CD4-positive, alpha-beta T cell (primary cell): ENCODE measurements around the gene APOL3. TPM values are rescaled to one million over a fixed set of nuclear protein-coding genes. Genes with fewer than 3 reads are reported as not detected.
A peak's percentile ranks its signal among the peaks of the same experiment; 100 is the strongest.

Experiments used
- ATAC-seq: fragments of 200-7000 bp; cut with Tn5 transposase; one replicate; pipeline ENCODE4 v1.10.0; 2022; ENCODE audit warnings: mild to moderate bottlenecking; ENCODE audit not compliant: poor library complexity
- CTCF ChIA-PET: fragments of 350-600 bp; sonication (Branson Sonifier 250); formaldehyde crosslinking; loops from one replicate; lab custom pipeline; 2021; ENCODE audit warnings: antibody characterized with exemption, inconsistent platforms; lab: Charles Lee
- POLR2A ChIA-PET: fragments of 350-600 bp; sonication (Branson Sonifier 250); formaldehyde crosslinking; loops from one replicate; lab custom pipeline; 2021; ENCODE audit warnings: antibody characterized with exemption, inconsistent platforms; lab: Charles Lee
- DNase-seq, 14 experiments: peaks; one replicate each; pipeline ENCODE4 v3.0.0-alpha.2; 2013 to 2020; ENCODE audit warnings: mixed read lengths in 2 of 14
- H3K27ac ChIP-seq, 2 donors: one replicate each; pipeline versions ENCODE4 v1.5.1 to v1.7.0; 2013; ENCODE audit warnings: low read length in 2 of 2, low read depth in 1 of 2, mild to moderate bottlenecking in 1 of 2
- H3K27me3 ChIP-seq, 2 experiments: 1 replicate in 1 of 2; 2 replicates in 1 of 2; pipeline versions ENCODE4 v1.6.1 to v1.7.0; 2013; ENCODE audit warnings: low read length in 2 of 2, control low read depth in 1 of 2, mild to moderate bottlenecking in 1 of 2, moderate library complexity in 1 of 2; ENCODE audit not compliant: insufficient read depth in 2 of 2, control insufficient read depth in 1 of 2
- H3K36me3 ChIP-seq: one replicate; pipeline ENCODE4 v1.6.1; 2013; ENCODE audit warnings: low read length, control low read depth; ENCODE audit not compliant: insufficient read depth
- H3K4me1 ChIP-seq: one replicate; pipeline ENCODE4 v1.6.1; 2013; ENCODE audit warnings: low read length, control low read depth; ENCODE audit not compliant: insufficient read depth
- H3K4me3 ChIP-seq: one replicate; pipeline ENCODE4 v1.5.1; 2013; ENCODE audit warnings: mild to moderate bottlenecking, low read length, moderate library complexity
- H3K9me3 ChIP-seq, 2 experiments: 1 replicate in 1 of 2; 2 replicates in 1 of 2; pipeline versions ENCODE4 v1.6.1 to v1.7.0; 2013; ENCODE audit warnings: low read length in 2 of 2, mild to moderate bottlenecking in 2 of 2, control low read depth in 1 of 2, moderate library complexity in 1 of 2; ENCODE audit not compliant: control insufficient read depth in 1 of 2, insufficient read depth in 1 of 2
- H3K27ac Mint-ChIP-seq: one replicate; pipeline ENCODE4 v1.8.0; 2020; ENCODE audit warnings: mixed read lengths
- H3K27me3 Mint-ChIP-seq: one replicate; pipeline ENCODE4 v1.8.0; 2021; ENCODE audit warnings: mixed read lengths
- H3K36me3 Mint-ChIP-seq: one replicate; pipeline ENCODE4 v1.8.0; 2021; ENCODE audit warnings: low read depth, mixed read lengths
- H3K4me1 Mint-ChIP-seq: one replicate; pipeline ENCODE4 v1.8.0; 2021; ENCODE audit warnings: low read depth, mixed read lengths
- H3K4me3 Mint-ChIP-seq: one replicate; pipeline ENCODE4 v1.8.0; 2020; ENCODE audit warnings: mild to moderate bottlenecking, mixed read lengths
- H3K9me3 Mint-ChIP-seq: one replicate; pipeline ENCODE4 v1.8.0; 2020; ENCODE audit warnings: mixed read lengths
- intact Hi-C, 2 experiments: fragments of 100-400 bp; cut with DNase I in 1 of 2; cut with micrococcal nuclease in 1 of 2; formaldehyde crosslinking; loops; one replicate each; pipeline versions ENCODE4 v1.15.1 to v1.9.0; 2023 to 2025; cut with DNase I, micrococcal nuclease
- total RNA-seq, 174 experiments: library from RNA in 2 of 174; stranded (reverse) in 2 of 174; gene quantifications; one replicate each; pipeline ENCODE4 v1.2.3 and lab custom pipeline; 2021 to 2026
- TF ChIP-seq, protein P1 (sequence below): fragments of 200-600 bp; IDR thresholded peaks from one replicate; pipeline ENCODE4 v1.8.0; 2022; ENCODE audit warnings: antibody characterized with exemption, mild to moderate bottlenecking

APOL3 gene
- total RNA-seq, 2 experiments from 2014 or later: 111 to 116 TPM

DNA sequence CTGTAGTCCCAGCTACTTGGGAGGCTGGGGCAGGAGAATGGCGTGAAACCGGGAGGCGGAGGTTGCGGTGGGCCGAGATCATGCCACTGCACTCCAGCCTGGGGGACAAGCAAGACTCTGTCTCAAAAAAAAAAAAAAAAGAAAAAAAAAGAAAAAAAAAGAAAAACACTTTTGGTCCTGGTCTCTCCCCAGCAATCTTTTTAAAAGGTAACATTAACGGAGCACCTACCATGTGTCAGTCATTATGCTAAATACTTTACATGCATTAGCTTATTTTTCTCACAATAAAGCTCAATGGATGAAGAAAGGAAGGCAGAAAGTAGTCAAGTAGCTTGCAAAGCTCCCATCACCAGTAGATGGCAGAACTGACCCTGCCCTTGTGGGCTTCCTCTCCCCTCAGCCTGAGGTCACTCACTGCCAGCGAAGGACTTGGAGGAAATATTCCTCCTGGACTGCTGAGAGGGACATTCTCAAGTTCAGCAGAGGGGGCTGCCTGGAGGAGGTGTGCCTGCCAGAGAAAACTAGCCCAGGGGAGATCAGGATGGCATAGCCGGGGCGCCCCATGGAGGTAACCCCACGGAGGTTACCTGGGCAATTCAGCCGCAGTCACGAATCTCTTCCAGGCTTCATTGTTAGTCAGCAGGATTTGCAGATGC lies 15.5 kb downstream of the APOL3 start:
- CTCF ChIA-PET: interaction anchor here (0.7 to 1.5 kb wide), 5 partner anchors 21 to 37 kb away, joined by 3 to 8 read pairs (median 6); no protein-coding TSS in a partner anchor
- Histone ChIP-seq H3K4me1 (peaks cover 21% of the 10 kb centered on the region), H3K27me3 (no peaks in the 10 kb centered on the region)

DNA sequence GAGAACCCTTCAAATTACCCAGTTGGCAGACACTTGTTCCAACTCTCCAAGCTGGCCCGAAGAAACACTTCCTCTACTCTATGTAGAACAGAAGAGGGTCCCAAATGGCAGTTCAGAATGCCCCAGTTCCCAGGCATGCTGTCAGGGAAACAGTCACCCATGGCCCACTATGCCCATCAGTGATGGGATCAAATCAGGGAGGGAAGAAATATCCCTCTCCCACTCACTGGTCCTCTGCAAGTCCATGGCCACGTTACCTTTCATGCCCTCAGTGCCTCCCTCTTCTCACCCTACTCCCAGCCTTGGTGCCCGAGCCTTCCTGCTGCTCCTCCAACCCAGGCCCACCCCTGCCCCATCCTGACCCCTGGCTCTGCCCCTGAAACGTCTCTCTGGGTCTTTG lies 16.6 kb downstream of the APOL3 start:
- Histone ChIP-seq H3K4me1 (peaks cover 18% of the 10 kb centered on the region), H3K27me3 (no peaks in the 10 kb centered on the region), H3K9me3 (no peaks in the 10 kb centered on the region), H3K4me3 (no peak overlapping the region), H3K27ac (no peak overlapping the region), H3K36me3 (peaks cover 85% of the 10 kb centered on the region)
- intact Hi-C loops: no loop called here
- no peak overlapping the region for H3K4me3 Mint-ChIP-seq
- H3K4me1 Mint-ChIP-seq: peaks cover 23% of the 10 kb centered on the region
- peaks cover 91% of the 10 kb centered on the region for H3K36me3 Mint-ChIP-seq
- ChIA-PET CTCF (no interaction called here), POLR2A (no interaction called here)
- DNase-seq (no peak), ATAC-seq (no peak)
- TF ChIP-seq, protein P1, sequence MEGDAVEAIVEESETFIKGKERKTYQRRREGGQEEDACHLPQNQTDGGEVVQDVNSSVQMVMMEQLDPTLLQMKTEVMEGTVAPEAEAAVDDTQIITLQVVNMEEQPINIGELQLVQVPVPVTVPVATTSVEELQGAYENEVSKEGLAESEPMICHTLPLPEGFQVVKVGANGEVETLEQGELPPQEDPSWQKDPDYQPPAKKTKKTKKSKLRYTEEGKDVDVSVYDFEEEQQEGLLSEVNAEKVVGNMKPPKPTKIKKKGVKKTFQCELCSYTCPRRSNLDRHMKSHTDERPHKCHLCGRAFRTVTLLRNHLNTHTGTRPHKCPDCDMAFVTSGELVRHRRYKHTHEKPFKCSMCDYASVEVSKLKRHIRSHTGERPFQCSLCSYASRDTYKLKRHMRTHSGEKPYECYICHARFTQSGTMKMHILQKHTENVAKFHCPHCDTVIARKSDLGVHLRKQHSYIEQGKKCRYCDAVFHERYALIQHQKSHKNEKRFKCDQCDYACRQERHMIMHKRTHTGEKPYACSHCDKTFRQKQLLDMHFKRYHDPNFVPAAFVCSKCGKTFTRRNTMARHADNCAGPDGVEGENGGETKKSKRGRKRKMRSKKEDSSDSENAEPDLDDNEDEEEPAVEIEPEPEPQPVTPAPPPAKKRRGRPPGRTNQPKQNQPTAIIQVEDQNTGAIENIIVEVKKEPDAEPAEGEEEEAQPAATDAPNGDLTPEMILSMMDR: no peak
- H3K27ac Mint-ChIP-seq: peak overlapping the region; percentile 20
- H3K9me3 Mint-ChIP-seq: no peaks in the 10 kb centered on the region
- H3K27me3 Mint-ChIP-seq: no peaks in the 10 kb centered on the region

More for the DNA sequence above, 15.5 kb downstream of the APOL3 start:
- no peak overlapping the region for H3K4me3 Mint-ChIP-seq
- intact Hi-C loops: loop anchor here (1.0 to 5.0 kb wide), 2 partner anchors 35 to 77 kb away; no protein-coding TSS in a partner anchor
- H3K4me1 Mint-ChIP-seq: peaks cover 27% of the 10 kb centered on the region
- H3K27me3 Mint-ChIP-seq: no peaks in the 10 kb centered on the region
- TF ChIP-seq, protein P1: peak; percentile 51
- H3K36me3 Mint-ChIP-seq: peaks cover 97% of the 10 kb centered on the region
- no peaks in the 10 kb centered on the region for H3K9me3 ChIP-seq
- peak; percentile 62 for ATAC-seq
- peak overlapping the region; percentile 64 for H3K27ac Mint-ChIP-seq
- no peak overlapping the region for H3K27ac ChIP-seq
- POLR2A ChIA-PET: interaction anchor here (1.2 kb wide), 1 partner anchor 16 kb away, joined by 3 read pairs; the partner anchor contains the start of gene APOL3
- peak in 5 of 14 experiments; percentile 34 to 70 (median 47) for DNase-seq
- H3K4me3 ChIP-seq: no peak overlapping the region
- peaks cover 93% of the 10 kb centered on the region for H3K36me3 ChIP-seq
- no peaks in the 10 kb centered on the region for H3K9me3 Mint-ChIP-seq

DNA sequence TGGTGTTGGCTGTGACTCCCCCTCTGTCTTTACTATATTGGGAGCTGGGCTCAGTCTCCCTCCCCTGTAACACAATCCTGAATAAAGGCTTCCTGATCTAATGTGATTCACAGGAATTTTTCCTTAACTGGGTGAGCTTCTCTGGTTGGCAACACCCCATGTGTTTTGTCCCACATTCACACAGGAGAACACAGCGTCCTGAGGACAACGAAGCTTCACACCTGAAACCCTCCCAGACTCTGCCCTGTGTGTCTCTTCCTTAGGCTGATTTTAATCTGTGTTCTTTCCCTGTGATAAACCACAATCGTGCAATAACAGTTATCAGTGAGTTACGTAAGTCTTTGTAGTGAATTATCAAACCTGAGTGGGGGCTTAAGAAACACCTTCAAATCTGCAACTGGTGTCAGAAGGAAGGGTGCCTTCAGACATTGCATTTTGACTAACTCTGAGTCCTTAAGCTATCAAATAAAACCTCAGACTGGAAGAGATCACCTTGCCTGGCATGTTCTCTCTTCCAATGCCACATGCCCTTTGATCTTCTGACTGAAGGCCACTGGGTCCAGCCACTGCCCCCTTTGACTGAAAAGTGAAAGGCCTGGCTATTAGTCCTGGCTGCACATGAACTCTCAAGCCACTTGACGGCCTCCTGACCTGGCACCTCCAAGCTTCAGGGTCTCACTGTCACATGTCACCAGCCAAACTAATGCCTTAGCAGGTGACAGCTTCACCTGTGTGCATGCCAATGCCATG lies 17.3 kb downstream of the APOL3 start:
- peak; percentile 30 for ATAC-seq
- no peak for DNase-seq
- Mint-ChIP-seq H3K9me3 (no peaks in the 10 kb centered on the region), H3K27ac (peak overlapping the region; percentile 76), H3K4me1 (peaks cover 23% of the 10 kb centered on the region), H3K27me3 (no peaks in the 10 kb centered on the region), H3K4me3 (peak overlapping the region; percentile 20), H3K36me3 (peaks cover 87% of the 10 kb centered on the region)
- H3K27me3 ChIP-seq: no peaks in the 10 kb centered on the region
- H3K27ac ChIP-seq: peak overlapping the region in 1 of 2 donors; percentile 16
- H3K4me1 ChIP-seq: peaks cover 11% of the 10 kb centered on the region
- POLR2A ChIA-PET: interaction anchor here (0.8 to 2.5 kb wide), 2 partner anchors 9 to 17 kb away, joined by 3 to 8 read pairs; partner anchors contain the start of gene APOL3
- H3K9me3 ChIP-seq: no peaks in the 10 kb centered on the region
- intact Hi-C loops: no loop called here
- CTCF ChIA-PET: interaction anchor here (0.6 kb wide), 1 partner anchor 189 kb away, joined by 3 read pairs; no protein-coding TSS in a partner anchor
- H3K36me3 ChIP-seq: peaks cover 77% of the 10 kb centered on the region
- TF ChIP-seq, protein P1: no peak
- H3K4me3 ChIP-seq: no peak overlapping the region
